Activated naive CD8-positive, alpha-beta T cell treated with anti-CD3 and anti-CD28 coated beads, Interleukin-2, amount 10 ng/mL, durations not matched to agents 7 days and 5 days (primary cell): ENCODE measurements around the gene CD40. TPM values are rescaled to one million over a fixed set of nuclear protein-coding genes. Genes with fewer than 3 reads are reported as not detected.

Experiments
- ATAC-seq: fragments of 150-1000 bp; cut with Tn5 transposase; one replicate; pipeline ENCODE4 v1.10.0; 2021; ENCODE audit warnings: low read depth, moderate library complexity
- POLR2A ChIA-PET: fragments of 350-600 bp; sonication (Branson Sonifier 250); formaldehyde crosslinking; loops from one replicate; lab custom pipeline; 2021; ENCODE audit warnings: antibody characterized with exemption; lab: Charles Lee
- DNase-seq: peaks from one replicate; pipeline ENCODE4 v3.0.0; 2021
- H3K27ac Mint-ChIP-seq: one replicate; pipeline ENCODE4 v1.8.0; 2022; ENCODE audit warnings: mild to moderate bottlenecking, mixed read lengths
- H3K27me3 Mint-ChIP-seq: one replicate; pipeline ENCODE4 v1.8.0; 2022; ENCODE audit warnings: mild to moderate bottlenecking, moderate library complexity, mixed read lengths
- H3K36me3 Mint-ChIP-seq: one replicate; pipeline ENCODE4 v1.8.0; 2021; ENCODE audit warnings: mild to moderate bottlenecking, mixed read lengths
- H3K4me1 Mint-ChIP-seq: one replicate; pipeline ENCODE4 v1.8.0; 2021; ENCODE audit warnings: mixed read lengths
- H3K4me3 Mint-ChIP-seq: one replicate; pipeline ENCODE4 v1.8.0; 2022; ENCODE audit warnings: mild to moderate bottlenecking, moderate library complexity, mixed read lengths
- H3K9me3 Mint-ChIP-seq: one replicate; pipeline ENCODE4 v1.8.0; 2021; ENCODE audit warnings: mixed read lengths
- total RNA-seq, 2 experiments: library from RNA; stranded (reverse); gene quantifications; one replicate each; pipeline ENCODE4 v1.2.3, GENCODE V29; 2021

The CD40 gene
- total RNA-seq, 2 experiments from 2014 or later = 3.0 to 3.1 TPM

- POLR2A ChIA-PET = no interaction called here
- peaks cover 8% of the 10 kb centered on the region for H3K27me3 Mint-ChIP-seq
- no peaks in the 10 kb centered on the region for H3K4me1 Mint-ChIP-seq
- no peak overlapping the region for H3K27ac Mint-ChIP-seq
- no peak for DNase-seq
- no peaks in the 10 kb centered on the region for H3K36me3 Mint-ChIP-seq
- no peak overlapping the region for H3K4me3 Mint-ChIP-seq
- H3K9me3 Mint-ChIP-seq = no peaks in the 10 kb centered on the region
- no peak for ATAC-seq
These were observed 34.9 kb downstream of the CD40 start for GRCh38 chr20:46152824-46153586.

DNA sequence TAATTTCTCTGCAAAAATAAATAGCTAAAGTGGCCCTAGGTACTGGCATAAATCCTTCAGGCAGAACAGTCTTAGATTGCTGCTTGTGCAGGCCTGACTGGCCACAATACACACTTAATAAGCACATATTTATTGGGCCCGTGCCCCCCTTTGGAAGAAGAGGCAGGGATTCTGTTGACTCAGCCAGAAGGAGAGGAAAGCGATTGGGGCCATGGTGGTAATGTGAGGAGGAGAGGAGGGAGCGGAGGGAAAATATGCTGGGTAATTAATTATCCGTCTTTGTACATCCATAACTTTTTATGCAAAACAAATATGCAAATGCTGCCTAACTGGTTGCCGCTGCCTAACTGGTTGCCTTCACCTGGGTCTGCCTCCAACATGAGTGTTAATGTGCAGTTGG, 36.2 kb downstream of the CD40 start:
- H3K27me3 Mint-ChIP-seq = peaks cover 8% of the 10 kb centered on the region
- POLR2A ChIA-PET = no interaction called here
- no peaks in the 10 kb centered on the region for H3K9me3 Mint-ChIP-seq
- H3K36me3 Mint-ChIP-seq = no peaks in the 10 kb centered on the region
- H3K4me1 Mint-ChIP-seq = no peaks in the 10 kb centered on the region
- no peak overlapping the region for H3K4me3 Mint-ChIP-seq
- DNase-seq (no peak), ATAC-seq (no peak)
- no peak overlapping the region for H3K27ac Mint-ChIP-seq

- Mint-ChIP-seq H3K4me3 (no peak overlapping the region), H3K4me1 (no peaks in the 10 kb centered on the region), H3K9me3 (no peaks in the 10 kb centered on the region), H3K27me3 (peaks cover 9% of the 10 kb centered on the region), H3K36me3 (no peaks in the 10 kb centered on the region), H3K27ac (no peak overlapping the region)
- DNase-seq = no peak
- no peak for ATAC-seq
- POLR2A ChIA-PET = no interaction called here
These were observed 36.7 kb downstream of the CD40 start for GRCh38 chr20:46154796-46155195.

- Mint-ChIP-seq H3K9me3 (no peaks in the 10 kb centered on the region), H3K4me1 (no peaks in the 10 kb centered on the region), H3K36me3 (no peaks in the 10 kb centered on the region), H3K27me3 (peaks cover 10% of the 10 kb centered on the region), H3K4me3 (no peak overlapping the region), H3K27ac (no peak overlapping the region)
- DNase-seq (no peak), ATAC-seq (no peak)
- POLR2A ChIA-PET = no interaction called here
These were observed 38.0 kb downstream of the CD40 start for GRCh38 chr20:46156065-46156464.

- Mint-ChIP-seq H3K4me3 (no peak overlapping the region), H3K27me3 (peaks cover 10% of the 10 kb centered on the region), H3K36me3 (no peaks in the 10 kb centered on the region), H3K27ac (no peak overlapping the region), H3K9me3 (no peaks in the 10 kb centered on the region), H3K4me1 (no peaks in the 10 kb centered on the region)
- POLR2A ChIA-PET = no interaction called here
- ATAC-seq (no peak), DNase-seq (no peak)
These were observed 39.0 kb downstream of the CD40 start for GRCh38 chr20:46157076-46157592.

DNA sequence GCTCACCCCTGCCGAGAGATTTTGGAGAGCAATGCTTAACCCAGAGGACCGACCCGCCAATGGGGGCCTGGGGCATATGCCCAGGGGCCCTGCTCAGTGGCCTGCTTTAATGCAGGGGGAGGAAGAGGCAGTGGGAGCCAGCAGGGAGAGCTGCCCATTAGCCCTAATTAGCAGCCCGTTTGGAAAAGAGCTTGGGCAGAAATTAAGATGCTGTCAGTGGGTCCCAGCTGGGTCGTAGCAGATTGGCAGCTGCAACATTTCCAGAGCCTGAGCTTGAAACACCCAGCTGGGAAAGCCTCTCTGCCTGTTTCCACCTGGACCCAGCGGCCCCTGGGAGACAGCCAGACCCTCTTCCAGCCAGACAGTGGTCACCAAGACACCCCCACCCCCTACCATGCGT, 39.5 kb downstream of the CD40 start:
- no peak overlapping the region for H3K4me3 Mint-ChIP-seq
- DNase-seq (no peak), ATAC-seq (no peak)
- H3K9me3 Mint-ChIP-seq = no peaks in the 10 kb centered on the region
- H3K27me3 Mint-ChIP-seq = peaks cover 10% of the 10 kb centered on the region
- H3K27ac Mint-ChIP-seq = no peak overlapping the region
- POLR2A ChIA-PET = no interaction called here
- no peaks in the 10 kb centered on the region for H3K4me1 Mint-ChIP-seq
- no peaks in the 10 kb centered on the region for H3K36me3 Mint-ChIP-seq

DNA sequence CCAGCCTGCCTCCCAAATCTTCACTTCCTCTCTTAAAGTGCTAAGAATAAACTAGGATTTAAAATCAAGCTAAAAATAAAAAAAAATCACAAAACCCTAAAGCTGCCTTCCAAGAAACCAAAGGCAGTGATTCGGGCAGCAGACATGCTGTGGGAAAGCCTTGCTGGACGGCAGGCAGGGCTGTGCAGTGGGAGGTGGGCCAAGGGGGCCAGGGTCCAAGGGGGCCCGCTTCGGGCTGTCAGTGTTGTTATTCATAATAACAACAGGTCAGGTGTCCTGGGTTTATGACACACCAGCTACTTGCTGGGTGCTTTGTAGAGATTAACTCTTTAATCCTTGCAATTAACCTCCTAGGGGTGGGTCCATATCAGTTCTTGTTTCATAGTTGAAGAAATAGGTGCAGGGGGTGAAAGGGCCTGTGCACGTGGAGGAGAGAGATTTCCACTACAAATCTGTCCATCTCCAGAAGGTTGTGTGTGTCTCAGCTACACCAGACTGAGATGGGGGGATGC, 40.4 kb downstream of the CD40 start:
- ATAC-seq (no peak), DNase-seq (no peak)
- no peaks in the 10 kb centered on the region for H3K9me3 Mint-ChIP-seq
- no peaks in the 10 kb centered on the region for H3K4me1 Mint-ChIP-seq
- H3K27ac Mint-ChIP-seq = no peak overlapping the region
- no peaks in the 10 kb centered on the region for H3K36me3 Mint-ChIP-seq
- no peak overlapping the region for H3K4me3 Mint-ChIP-seq
- POLR2A ChIA-PET = no interaction called here
- peaks cover 10% of the 10 kb centered on the region for H3K27me3 Mint-ChIP-seq

DNA sequence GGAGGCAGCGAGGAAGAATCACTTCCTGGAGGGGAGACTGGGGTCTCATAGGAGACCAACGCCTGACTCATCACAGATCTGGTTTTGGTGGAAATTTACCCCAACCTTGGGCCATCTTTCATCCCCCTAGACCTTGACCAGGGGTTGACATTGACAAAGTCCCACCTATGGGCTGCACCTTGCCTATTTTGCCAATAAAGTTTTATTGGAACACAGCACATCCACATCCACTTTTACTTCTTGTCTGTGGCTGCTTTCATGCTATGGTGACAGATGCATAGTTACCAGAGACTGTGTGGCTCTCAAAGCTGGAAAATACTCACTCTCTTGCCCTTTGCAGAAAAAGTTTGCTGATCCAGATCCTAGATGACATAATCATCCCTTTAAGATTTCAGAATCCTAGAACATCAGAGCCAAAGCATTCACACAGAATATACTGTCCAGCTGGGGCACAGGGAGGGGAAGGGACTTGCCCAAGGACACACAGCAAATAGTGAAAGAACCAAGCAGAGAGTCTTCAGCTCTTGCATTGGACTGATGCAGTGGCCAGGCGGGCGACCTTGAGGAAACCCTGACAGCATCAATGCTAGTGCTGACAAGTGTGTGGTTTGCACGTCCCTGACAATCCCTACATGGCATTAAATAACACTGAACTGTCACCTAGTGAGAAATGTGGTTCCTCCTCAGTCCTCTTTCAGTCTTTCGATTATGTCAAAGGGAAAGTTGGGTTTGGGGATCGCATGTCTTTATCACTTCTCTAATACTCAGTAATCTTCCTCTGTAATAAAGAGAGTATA, 41.2 kb downstream of the CD40 start:
- Mint-ChIP-seq H3K9me3 (no peaks in the 10 kb centered on the region), H3K27ac (no peak overlapping the region), H3K4me3 (no peak overlapping the region), H3K27me3 (peaks cover 10% of the 10 kb centered on the region), H3K4me1 (no peaks in the 10 kb centered on the region), H3K36me3 (no peaks in the 10 kb centered on the region)
- DNase-seq (no peak), ATAC-seq (no peak)
- POLR2A ChIA-PET = no interaction called here

DNA sequence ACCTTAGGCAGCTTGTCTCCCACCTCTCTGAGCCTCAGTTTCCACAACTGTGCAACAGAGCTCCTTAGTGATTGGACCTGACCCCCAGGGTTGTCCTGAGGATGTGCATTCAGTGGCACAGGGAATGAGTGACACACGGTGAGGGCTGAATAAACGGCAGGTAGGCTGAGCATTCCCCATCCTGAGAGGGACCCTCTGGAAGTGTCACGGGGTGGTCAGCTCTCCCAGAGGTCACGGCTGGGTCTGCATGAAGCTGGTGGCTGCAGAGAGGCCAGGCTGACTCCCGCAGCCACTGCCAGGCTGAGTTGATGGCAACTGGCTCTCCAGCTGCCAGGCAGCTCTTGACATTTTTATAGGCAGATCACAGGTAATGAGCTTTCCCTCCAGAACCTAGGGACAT, 42.5 kb downstream of the CD40 start:
- no peaks in the 10 kb centered on the region for H3K4me1 Mint-ChIP-seq
- no peak overlapping the region for H3K27ac Mint-ChIP-seq
- ATAC-seq = no peak
- no peaks in the 10 kb centered on the region for H3K36me3 Mint-ChIP-seq
- no peak overlapping the region for H3K4me3 Mint-ChIP-seq
- H3K27me3 Mint-ChIP-seq = peaks cover 7% of the 10 kb centered on the region
- no peak for DNase-seq
- no peaks in the 10 kb centered on the region for H3K9me3 Mint-ChIP-seq
- POLR2A ChIA-PET = interaction anchor here (0.7 kb wide), 1 partner anchor 57 kb away, joined by 3 read pairs; no protein-coding TSS in a partner anchor

- no peaks in the 10 kb centered on the region for H3K9me3 Mint-ChIP-seq
- H3K27ac Mint-ChIP-seq = no peak overlapping the region
- H3K4me1 Mint-ChIP-seq = no peaks in the 10 kb centered on the region
- no peaks in the 10 kb centered on the region for H3K36me3 Mint-ChIP-seq
- no peak for ATAC-seq
- H3K4me3 Mint-ChIP-seq = no peak overlapping the region
- peaks cover 7% of the 10 kb centered on the region for H3K27me3 Mint-ChIP-seq
- POLR2A ChIA-PET = no interaction called here
- no peak for DNase-seq
These were observed 43.8 kb downstream of the CD40 start for GRCh38 chr20:46161921-46162320.

DNA sequence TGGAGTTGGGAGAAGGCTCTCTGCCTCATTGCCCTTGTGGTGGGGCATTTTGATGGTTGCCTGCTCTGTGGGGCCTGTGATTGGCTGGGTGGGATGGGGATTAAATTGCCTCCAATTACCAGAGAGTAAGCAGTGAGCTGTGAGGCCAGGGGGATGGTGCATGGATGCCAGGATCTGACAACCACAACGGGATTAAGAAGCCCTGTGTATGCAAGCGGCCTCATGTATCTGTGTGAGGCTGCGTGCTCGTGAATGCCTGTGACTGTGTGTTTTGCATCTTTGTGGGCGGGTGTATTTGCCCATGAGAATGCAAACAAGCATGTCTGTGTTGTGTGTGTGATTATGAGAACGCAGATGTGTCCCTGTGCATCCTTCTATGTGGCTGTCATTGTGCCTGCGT, 46.1 kb downstream of the CD40 start:
- Mint-ChIP-seq H3K36me3 (no peaks in the 10 kb centered on the region), H3K27ac (no peak overlapping the region), H3K27me3 (peaks cover 4% of the 10 kb centered on the region), H3K4me3 (no peak overlapping the region), H3K9me3 (no peaks in the 10 kb centered on the region), H3K4me1 (no peaks in the 10 kb centered on the region)
- DNase-seq (no peak), ATAC-seq (no peak)
- POLR2A ChIA-PET = no interaction called here

DNA sequence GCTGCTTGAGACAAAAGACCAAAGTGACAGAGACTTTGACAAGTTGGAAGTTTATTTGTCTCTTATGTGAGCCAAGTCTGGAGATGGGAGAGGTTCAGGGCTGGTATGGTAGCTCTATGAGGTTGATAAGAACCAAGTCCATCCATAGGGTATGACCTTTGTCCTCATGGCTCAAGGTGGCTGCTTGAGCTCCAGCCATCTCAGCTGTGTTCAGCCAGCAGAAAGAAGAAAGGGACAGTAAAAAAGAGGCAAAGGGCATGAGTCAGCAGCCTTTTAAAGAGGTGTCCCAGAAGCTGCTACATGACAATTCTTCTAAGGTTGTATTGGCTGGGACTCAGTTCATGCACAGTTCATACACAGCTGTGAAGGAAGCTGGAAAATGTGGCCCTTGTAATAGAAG, 49.0 kb downstream of the CD40 start:
- no peaks in the 10 kb centered on the region for H3K36me3 Mint-ChIP-seq
- no peaks in the 10 kb centered on the region for H3K9me3 Mint-ChIP-seq
- H3K4me3 Mint-ChIP-seq = no peak overlapping the region
- peaks cover 17% of the 10 kb centered on the region for H3K27me3 Mint-ChIP-seq
- ATAC-seq (no peak), DNase-seq (no peak)
- POLR2A ChIA-PET = no interaction called here
- H3K4me1 Mint-ChIP-seq = peaks cover 3% of the 10 kb centered on the region
- no peak overlapping the region for H3K27ac Mint-ChIP-seq

- no peaks in the 10 kb centered on the region for H3K36me3 Mint-ChIP-seq
- POLR2A ChIA-PET = no interaction called here
- H3K4me3 Mint-ChIP-seq = no peak overlapping the region
- peaks cover 3% of the 10 kb centered on the region for H3K4me1 Mint-ChIP-seq
- DNase-seq (no peak), ATAC-seq (no peak)
- H3K9me3 Mint-ChIP-seq = no peaks in the 10 kb centered on the region
- peaks cover 27% of the 10 kb centered on the region for H3K27me3 Mint-ChIP-seq
- no peak overlapping the region for H3K27ac Mint-ChIP-seq
These were observed 50.3 kb downstream of the CD40 start for GRCh38 chr20:46168438-46168837.
